ENCODE measurements around the gene SH3PXD2A. TPM values are rescaled to one million over a fixed set of nuclear protein-coding genes. Genes with fewer than 3 reads are reported as not detected.
"Not testable (repeated sequence)": the region's sequence is repeated elsewhere in the genome, so short reads cannot be mapped to it uniquely, and the experiment has no call there.

The SH3PXD2A gene
- total RNA-seq, 1 donor from 2014 or later = 5.7 TPM

- DNase-seq (ENCODE audit: low read depth, low spot score) = no peak
Observed at GRCh38 chr10:103768345-103768744, 87.0 kb downstream of the SH3PXD2A start.

- no peak for DNase-seq (ENCODE audit: low read depth, low spot score)
Observed at GRCh38 chr10:103767756-103768155, 87.6 kb downstream of the SH3PXD2A start.

- no peak for DNase-seq (ENCODE audit: low read depth, low spot score)
Observed at GRCh38 chr10:103766751-103767505, 88.4 kb downstream of the SH3PXD2A start.

- no peak for DNase-seq (ENCODE audit: low read depth, low spot score)
Observed at GRCh38 chr10:103765981-103766380, 89.4 kb downstream of the SH3PXD2A start.

- no peak for DNase-seq (ENCODE audit: low read depth, low spot score)
Observed at GRCh38 chr10:103765168-103765567, 90.2 kb downstream of the SH3PXD2A start.

- DNase-seq (ENCODE audit: low read depth, low spot score) = no peak
Observed at GRCh38 chr10:103764296-103765088, 90.9 kb downstream of the SH3PXD2A start.

GRCh38 chr10:103763374-103764202, 91.8 kb downstream of the SH3PXD2A start:
- DNase-seq (ENCODE audit: low read depth, low spot score) = no peak

GRCh38 chr10:103762916-103763315, 92.5 kb downstream of the SH3PXD2A start:
- DNase-seq (ENCODE audit: low read depth, low spot score) = no peak

GRCh38 chr10:103762162-103762561, 93.2 kb downstream of the SH3PXD2A start:
- DNase-seq (ENCODE audit: low read depth, low spot score) = no peak

GRCh38 chr10:103761075-103761920, 94.1 kb downstream of the SH3PXD2A start:
- DNase-seq (ENCODE audit: low read depth, low spot score) = no peak

- not testable (repeated sequence) for DNase-seq (ENCODE audit: low read depth, low spot score)
Observed at GRCh38 chr10:103760233-103760632, 95.1 kb downstream of the SH3PXD2A start.

- DNase-seq (ENCODE audit: low read depth, low spot score) = no peak
Observed at GRCh38 chr10:103759100-103759781, 96.1 kb downstream of the SH3PXD2A start.

- no peak for DNase-seq (ENCODE audit: low read depth, low spot score)
Observed at GRCh38 chr10:103758294-103758681, 97.1 kb downstream of the SH3PXD2A start.

GRCh38 chr10:103757531-103758293, 97.7 kb downstream of the SH3PXD2A start:
- DNase-seq (ENCODE audit: low read depth, low spot score) = no peak

GRCh38 chr10:103756277-103756869, 99.0 kb downstream of the SH3PXD2A start:
- no peak for DNase-seq (ENCODE audit: low read depth, low spot score)

GRCh38 chr10:103752680-103753248, 102.6 kb downstream of the SH3PXD2A start:
- DNase-seq (ENCODE audit: low read depth, low spot score) = no peak

- no peak for DNase-seq (ENCODE audit: low read depth, low spot score)
Observed at GRCh38 chr10:103751667-103752290, 103.6 kb downstream of the SH3PXD2A start.

GRCh38 chr10:103750836-103751235, 104.5 kb downstream of the SH3PXD2A start:
- DNase-seq (ENCODE audit: low read depth, low spot score) = no peak

Data from pulmonary artery endothelial cell (primary cell).